Right lung (tissue), 5 donors: ENCODE data around the gene BAIAP2L1. TPM values are rescaled to one million over a fixed set of nuclear protein-coding genes. Genes with fewer than 3 reads are reported as not detected.

Experiments
- DNase-seq, 2 donors: peaks; one replicate each; pipeline ENCODE4 v3.0.0-alpha.2; 2013
- polyA plus RNA-seq, 5 donors: library from polyadenylated mRNA; unstranded; fragments of 120-200 nt; gene quantifications; one replicate each; pipeline versions ENCODE4 v1.2.1 to v1.2.3, GENCODE V29; 2013; ENCODE audit warnings: inconsistent platforms in 1 of 5, low replicate concordance in 1 of 5; ENCODE audit not compliant: insufficient read length in 5 of 5, insufficient read depth in 1 of 5

Gene BAIAP2L1
- polyA plus RNA-seq, 5 donors: 18.7 to 23.7 (median 20.6) TPM

GRCh38 chr7:98241674-98242241, 159.1 kb downstream of the BAIAP2L1 start:
- DNase-seq: no peak

Other genes starting within 250 kb of the BAIAP2L1 start
- gene BHLHA15, start 189.7 kb downstream of the BAIAP2L1 start, polyA plus RNA-seq: under 1 TPM; 0.46 to 0.78 (median 0.60) TPM
- gene TECPR1, start 148.9 kb downstream of the BAIAP2L1 start, polyA plus RNA-seq: 10 to 100 TPM; 20.3 to 29.7 (median 25.4) TPM
- gene BRI3, start 119.4 kb downstream of the BAIAP2L1 start, polyA plus RNA-seq: 100 to 1,000 TPM in 3 of 5 donors, 10 to 100 TPM in 2; 79.0 to 124 (median 102) TPM
- gene NPTX2, start 216.2 kb upstream of the BAIAP2L1 start, polyA plus RNA-seq: under 1 TPM; 0.14 to 0.81 (median 0.43) TPM